GM21423 (cell line): ENCODE measurements around the gene ARHGAP24.
"Not testable (repeated sequence)": the region's sequence is repeated elsewhere in the genome, so short reads cannot be mapped to it uniquely, and the experiment has no call there.

Experiments used
- ATAC-seq: cut with Tn5 transposase; IDR thresholded peaks from one replicate; pipeline ENCODE4 v1.9.1; 2021; ENCODE audit warnings: mild to moderate bottlenecking, moderate library complexity; ENCODE audit not compliant: unreplicated experiment

The ARHGAP24 gene

GRCh38 chr4:85993641-85994040 is 518.7 kb downstream of the ARHGAP24 start:
- no peak for ATAC-seq

GRCh38 chr4:85994576-85994975 is 519.6 kb downstream of the ARHGAP24 start:
- no peak for ATAC-seq

GRCh38 chr4:85995361-85995760 is 520.4 kb downstream of the ARHGAP24 start:
- ATAC-seq = peak; percentile 80

- no peak for ATAC-seq
Observed at GRCh38 chr4:86001591-86001990, 526.6 kb downstream of the ARHGAP24 start.

DNA sequence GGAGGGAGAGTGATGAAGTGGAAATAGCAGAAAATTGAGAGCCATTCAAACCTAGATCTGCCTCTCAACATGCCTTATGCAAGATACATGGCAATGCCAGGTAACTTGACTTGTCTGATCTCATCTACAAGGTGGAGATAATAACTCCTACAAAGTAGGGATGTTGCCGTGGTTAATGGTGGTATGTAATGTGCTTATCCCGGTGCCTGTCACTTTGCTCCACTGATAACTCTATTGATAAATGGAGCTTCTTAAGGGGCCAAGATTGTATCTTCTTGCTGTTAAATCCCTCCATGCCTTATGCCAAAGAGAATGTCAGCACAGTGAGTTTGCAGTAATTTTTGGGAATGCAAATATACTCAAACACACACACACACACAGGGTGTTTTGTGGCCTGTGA is 529.1 kb downstream of the ARHGAP24 start:
- no peak for ATAC-seq

DNA sequence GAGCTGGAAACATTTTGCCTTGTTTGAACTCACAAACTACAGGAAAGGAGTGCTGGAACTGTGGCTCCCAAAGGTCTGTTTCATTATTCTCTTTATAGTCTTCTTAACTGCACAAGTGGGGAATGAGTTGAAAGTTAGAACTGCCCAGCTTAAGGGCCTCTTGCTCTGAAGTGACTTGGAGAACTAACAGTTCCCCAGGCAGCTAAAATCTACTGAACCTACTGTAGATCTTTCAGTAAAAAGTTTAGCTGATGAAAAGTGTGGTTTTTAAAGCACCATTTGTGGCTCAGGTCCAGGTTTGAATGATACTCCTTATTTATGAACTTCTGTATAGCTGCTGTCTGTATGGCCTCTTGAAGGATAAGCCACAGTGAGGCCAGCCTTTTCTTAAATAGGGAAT is 531.1 kb downstream of the ARHGAP24 start:
- ATAC-seq = no peak

DNA sequence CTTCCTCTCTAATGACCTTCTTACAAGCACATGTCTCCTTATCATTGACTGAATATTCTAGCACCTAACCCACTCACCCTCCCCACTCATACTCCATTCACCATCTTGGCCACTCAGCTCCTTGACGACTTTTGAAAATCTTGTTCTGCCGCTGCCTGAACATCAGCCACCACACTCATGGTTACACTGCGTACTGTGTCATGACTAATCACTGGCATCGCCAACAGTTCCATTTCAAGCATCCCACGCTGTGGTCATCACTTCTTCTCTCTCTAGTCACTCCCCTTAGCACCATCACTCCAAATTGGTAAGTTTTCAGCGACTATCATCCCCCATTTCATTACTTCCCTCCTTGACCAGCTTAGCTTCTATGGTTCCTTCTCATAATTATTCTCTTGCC is 532.1 kb downstream of the ARHGAP24 start:
- ATAC-seq = no peak

GRCh38 chr4:86011117-86011516 is 536.2 kb downstream of the ARHGAP24 start:
- ATAC-seq = no peak

DNA sequence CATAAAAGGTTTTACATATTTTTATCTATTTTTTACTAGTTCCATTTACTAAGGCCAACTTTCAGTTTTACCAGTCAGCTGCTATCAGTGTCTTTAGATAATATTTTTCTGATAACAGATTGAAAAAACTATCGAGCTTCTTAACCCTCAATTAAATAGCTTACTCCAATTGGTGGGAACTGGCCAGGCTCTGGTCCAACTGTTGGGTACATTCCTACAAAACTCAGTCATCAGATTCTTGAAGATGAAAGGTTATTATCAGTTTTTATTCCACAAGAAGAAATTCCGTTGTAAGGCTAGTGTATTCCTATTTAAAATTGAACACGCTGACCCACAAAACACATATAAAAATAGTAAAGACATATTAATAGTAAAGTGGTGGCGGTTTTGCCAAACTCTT is 538.7 kb downstream of the ARHGAP24 start:
- no peak for ATAC-seq

DNA sequence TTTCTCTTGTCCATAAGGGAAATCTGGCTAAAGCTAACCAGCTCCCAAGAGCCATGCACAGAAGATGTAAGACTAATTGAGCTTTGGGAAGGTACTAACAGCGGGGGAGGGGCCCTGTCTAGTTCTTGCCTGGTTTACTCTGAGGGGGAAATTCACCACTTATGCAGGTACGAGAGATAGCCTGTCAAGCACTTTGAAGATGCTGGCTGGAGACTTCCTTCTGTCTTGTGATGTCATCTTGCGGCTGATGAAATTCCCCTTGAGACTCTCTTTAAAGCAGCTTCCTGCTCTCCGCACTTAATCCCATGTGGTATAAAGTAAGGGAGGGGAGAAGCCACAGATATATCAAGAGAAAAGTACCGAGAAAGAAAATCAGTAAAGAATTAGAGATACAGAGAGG is 539.6 kb downstream of the ARHGAP24 start:
- ATAC-seq = peak; percentile 92

- ATAC-seq = no peak
Observed at GRCh38 chr4:86015412-86016350, 540.7 kb downstream of the ARHGAP24 start.

- ATAC-seq = no peak
Observed at GRCh38 chr4:86019362-86019761, 544.4 kb downstream of the ARHGAP24 start.

- ATAC-seq = no peak
Observed at GRCh38 chr4:86019906-86020305, 545.0 kb downstream of the ARHGAP24 start.

- not testable (repeated sequence) for ATAC-seq
Observed at GRCh38 chr4:86021671-86022070, 546.7 kb downstream of the ARHGAP24 start.

GRCh38 chr4:86026720-86027119 is 551.8 kb downstream of the ARHGAP24 start:
- ATAC-seq = no peak

DNA sequence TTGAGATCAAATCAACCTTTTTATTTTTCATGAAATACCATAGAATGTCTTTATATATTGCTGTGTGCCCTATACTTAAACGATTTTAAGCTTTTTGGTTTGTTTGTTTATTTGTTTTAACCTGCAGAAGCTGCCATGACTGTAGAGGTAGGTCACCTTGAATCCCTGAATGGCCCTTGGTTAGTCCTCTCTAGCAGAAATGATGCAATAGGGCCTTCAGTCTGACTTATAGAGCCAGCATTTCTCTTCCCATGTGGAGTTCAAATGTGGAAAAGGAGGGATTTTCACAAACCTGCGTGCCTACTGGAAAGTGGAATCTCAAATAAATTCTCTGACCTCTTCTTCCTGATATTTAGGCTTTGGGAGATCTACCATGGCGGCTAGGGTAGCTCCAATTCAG is 557.0 kb downstream of the ARHGAP24 start:
- ATAC-seq = no peak

GRCh38 chr4:86032476-86033022 is 557.6 kb downstream of the ARHGAP24 start:
- no peak for ATAC-seq

GRCh38 chr4:86033171-86033570 is 558.2 kb downstream of the ARHGAP24 start:
- ATAC-seq = no peak

DNA sequence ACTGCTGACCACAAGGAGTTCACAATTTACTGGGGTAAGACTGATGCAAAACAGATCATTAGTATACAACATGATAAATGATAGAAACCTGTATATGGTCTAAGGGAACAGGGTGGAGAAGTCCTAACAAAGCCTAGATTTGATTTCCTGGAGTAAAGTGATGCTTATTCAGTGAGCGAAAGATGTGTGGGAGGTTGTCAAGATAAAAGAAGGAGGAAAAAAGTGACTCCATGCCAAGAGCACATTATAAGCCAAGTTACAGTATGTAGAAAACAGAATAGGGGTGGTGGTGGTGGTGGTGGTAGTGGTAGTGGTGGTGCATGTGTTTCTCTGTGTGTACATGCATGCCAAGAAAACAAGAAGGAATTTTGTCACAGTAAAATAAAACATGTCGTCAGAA is 559.7 kb downstream of the ARHGAP24 start:
- ATAC-seq = no peak

GRCh38 chr4:86035688-86036087 is 560.7 kb downstream of the ARHGAP24 start:
- no peak for ATAC-seq

GRCh38 chr4:86036736-86037135 is 561.8 kb downstream of the ARHGAP24 start:
- no peak for ATAC-seq

DNA sequence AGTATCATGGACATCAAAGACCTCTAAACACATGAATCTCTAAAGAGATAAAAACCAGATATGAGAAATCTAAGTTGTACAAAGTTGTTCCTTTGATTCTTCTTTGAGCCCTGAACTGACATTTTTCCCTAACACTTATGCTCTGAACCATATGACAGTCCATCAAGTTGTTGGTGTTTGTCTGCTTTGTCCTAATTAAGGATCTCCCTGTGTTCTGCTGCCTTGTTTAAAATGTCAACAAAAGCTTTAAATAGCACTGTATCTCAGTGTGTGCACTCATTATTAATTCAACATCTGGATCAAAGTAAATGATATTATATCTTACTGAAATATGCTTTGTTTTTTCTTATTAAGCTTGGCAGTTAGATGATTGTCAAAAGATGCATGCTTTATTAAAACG is 563.1 kb downstream of the ARHGAP24 start:
- no peak for ATAC-seq
